ENCODE results near the gene SARS1. TPM values are rescaled to one million over a fixed set of nuclear protein-coding genes. Genes with fewer than 3 reads are reported as not detected.

SARS1 gene
- total and polyA plus RNA-seq, 2 of the 13 experiments (the other 11 are each of a cell fraction or from before 2014, with no cell fraction given), result 103 to 134 TPM

- no peak for TF ChIP-seq PRDM4 (CRISPR knock-in tag; IDR thresholded peaks at IDR 0.05; ENCODE audit: borderline replicate concordance)
- no peak for TF ChIP-seq RARG (CRISPR knock-in tag; IDR thresholded peaks at IDR 0.05; ENCODE audit: low read depth)
- no peak for TF ChIP-seq BRCA1 (CRISPR knock-in tag; IDR thresholded peaks at IDR 0.05)
- TF ChIP-seq THRA (CRISPR knock-in tag; IDR thresholded peaks at IDR 0.05; ENCODE audit: borderline replicate concordance), result no peak; the same call in 1 of the 2 replicates
- no peak for TF ChIP-seq ZNF580 (CRISPR knock-in tag; IDR thresholded peaks at IDR 0.05; ENCODE audit: borderline replicate concordance, low read depth)
- no peak for TF ChIP-seq KAT2B (IDR thresholded peaks at IDR 0.05; ENCODE audit: borderline replicate concordance, low read depth, low read length)
- no peak for TF ChIP-seq DBP (CRISPR knock-in tag; IDR thresholded peaks at IDR 0.05; ENCODE audit: not compliant biosample characterization)
- no peak for TF ChIP-seq HMGXB4 (CRISPR knock-in tag; IDR thresholded peaks at IDR 0.05; ENCODE audit: borderline replicate concordance in 1 of 2, low read depth in 1 of 2)
- no peak for TF ChIP-seq TRAFD1 (CRISPR knock-in tag; IDR thresholded peaks at IDR 0.05; ENCODE audit: borderline replicate concordance)
- TF ChIP-seq CENPX (CRISPR knock-in tag; IDR thresholded peaks at IDR 0.05), result no peak
- TF ChIP-seq ZNF383 (CRISPR knock-in tag; IDR thresholded peaks at IDR 0.05; ENCODE audit: borderline replicate concordance), result no peak
- 0 out of 2 replicates have a peak, but pooled peaks have one; percentile 8 for TF ChIP-seq TGIF2 (CRISPR knock-in tag; IDR thresholded peaks at IDR 0.05)
- no peak; the same call in 2 of the 3 replicates for TF ChIP-seq MXI1 (IDR thresholded peaks at IDR 0.05; ENCODE audit: borderline replicate concordance, low read depth, low read length)
- no peak for TF ChIP-seq NONO (IDR thresholded peaks at IDR 0.05)
- peak; percentile 72 for TF ChIP-seq NONO (CRISPR knock-in tag; conservative IDR thresholded peaks at IDR 0.05)
- TF ChIP-seq ZNF207 (IDR thresholded peaks at IDR 0.05; ENCODE audit: borderline replicate concordance), result no peak
- TF ChIP-seq GMEB2 (CRISPR knock-in tag; IDR thresholded peaks at IDR 0.05; ENCODE audit: low read depth), result no peak
Observed at GRCh38 chr1:109274533-109275476, 61.1 kb downstream of the SARS1 start (continued).

Data from HepG2 (cell line).